GM19328 (cell line): ENCODE data around the gene NOD2.

Experiments
- ATAC-seq: cut with Tn5 transposase; IDR thresholded peaks from one replicate; pipeline ENCODE4 v1.9.1; 2021; ENCODE audit warnings: mild to moderate bottlenecking, moderate library complexity; ENCODE audit not compliant: unreplicated experiment

The NOD2 gene

DNA sequence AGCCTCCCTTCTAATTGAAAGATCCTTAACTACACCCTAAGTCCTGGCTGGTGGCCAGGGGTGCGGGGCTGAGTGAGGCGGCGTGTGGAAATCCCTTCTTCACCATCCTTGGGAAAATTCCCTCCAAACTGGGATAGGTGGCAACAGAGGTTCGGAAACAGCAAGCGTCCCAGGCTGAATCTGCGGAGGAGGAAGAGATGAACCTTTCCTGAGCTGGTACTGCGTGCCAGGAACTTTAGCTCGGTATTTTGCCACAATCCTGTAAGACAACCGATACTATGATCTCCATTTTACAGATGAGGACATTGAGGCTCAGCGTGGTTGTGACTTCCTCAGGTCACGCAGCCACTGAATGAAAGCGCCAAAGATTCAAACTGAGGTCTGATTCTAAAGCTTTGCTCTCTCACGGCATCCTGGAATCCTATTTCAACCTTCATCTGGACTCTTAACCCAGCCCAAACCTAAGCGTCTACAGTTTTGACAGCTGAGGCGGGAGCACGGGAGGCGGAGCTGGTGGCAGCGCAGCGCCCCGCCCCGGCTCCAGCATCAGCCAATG lies 47.9 kb downstream of the NOD2 start:
- ATAC-seq: peak; percentile 1

GRCh38 chr16:50741781-50742575 lies 48.6 kb downstream of the NOD2 start, which contains the start of gene CYLD:
Gene CYLD, plus strand, starts transcription at chr16:50742086. Its CDS starts 7,613 bp downstream, at chr16:50749699.
- peak; percentile 93 for ATAC-seq

DNA sequence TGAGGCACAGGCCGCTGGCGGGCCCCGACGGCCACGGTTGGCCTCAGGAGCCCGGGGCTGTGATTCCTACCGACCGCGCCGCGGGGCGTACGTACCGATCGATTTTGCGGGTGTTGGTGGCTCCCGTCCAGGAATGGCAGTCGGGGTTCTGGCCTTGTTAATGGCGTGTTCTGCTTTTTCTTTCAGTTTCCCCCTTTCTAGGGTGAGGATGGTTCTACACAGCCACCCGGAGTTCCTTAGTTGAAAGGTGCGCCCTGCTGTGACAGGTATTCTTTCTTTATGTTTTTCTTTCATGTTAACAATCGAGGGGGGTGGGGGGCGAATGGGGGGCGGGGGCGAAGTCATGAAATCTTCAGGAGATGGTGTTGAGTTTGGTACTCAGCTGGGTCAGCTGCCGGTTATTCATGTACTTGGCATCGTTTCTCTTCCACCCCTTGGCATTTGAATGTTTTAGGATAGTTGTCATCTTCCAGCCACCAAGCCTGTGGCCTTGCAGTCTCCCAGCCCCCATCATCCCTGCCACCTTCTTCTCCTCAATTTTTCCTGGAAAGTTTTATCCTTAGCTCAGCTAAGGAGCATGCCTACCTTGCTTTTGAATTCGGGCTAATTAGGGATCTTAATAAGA lies 49.3 kb downstream of the NOD2 start:
- ATAC-seq: no peak

DNA sequence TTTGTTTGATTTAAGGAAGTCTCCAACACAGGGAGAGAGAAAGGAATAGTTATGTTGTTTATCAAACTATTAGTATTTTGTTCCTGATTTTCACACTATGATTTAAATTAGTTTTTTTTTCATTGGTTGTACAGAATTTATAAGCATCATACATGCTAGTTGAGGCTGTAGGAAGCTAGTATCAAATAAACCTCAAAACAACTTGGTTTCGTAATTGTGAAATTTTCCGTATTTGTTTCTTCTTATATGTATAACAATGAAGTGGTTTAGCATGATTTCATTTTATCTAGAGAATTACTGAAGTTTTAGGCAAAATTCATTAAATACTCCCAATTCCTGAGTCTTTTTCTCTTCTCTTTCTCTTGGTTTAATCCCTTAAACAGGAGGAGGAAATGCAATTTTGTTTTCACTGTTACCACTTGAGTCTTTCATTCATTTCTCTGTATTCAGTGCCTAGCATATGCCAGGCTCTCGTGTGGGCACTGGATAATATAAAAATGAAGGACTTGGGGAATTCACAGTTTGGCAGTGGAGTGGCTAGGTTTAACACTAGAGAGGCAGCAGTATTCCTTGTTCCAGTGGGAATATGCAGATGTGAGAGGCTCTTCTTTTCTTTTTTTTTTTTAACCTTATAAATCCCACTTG lies 50.3 kb downstream of the NOD2 start:
- no peak for ATAC-seq

DNA sequence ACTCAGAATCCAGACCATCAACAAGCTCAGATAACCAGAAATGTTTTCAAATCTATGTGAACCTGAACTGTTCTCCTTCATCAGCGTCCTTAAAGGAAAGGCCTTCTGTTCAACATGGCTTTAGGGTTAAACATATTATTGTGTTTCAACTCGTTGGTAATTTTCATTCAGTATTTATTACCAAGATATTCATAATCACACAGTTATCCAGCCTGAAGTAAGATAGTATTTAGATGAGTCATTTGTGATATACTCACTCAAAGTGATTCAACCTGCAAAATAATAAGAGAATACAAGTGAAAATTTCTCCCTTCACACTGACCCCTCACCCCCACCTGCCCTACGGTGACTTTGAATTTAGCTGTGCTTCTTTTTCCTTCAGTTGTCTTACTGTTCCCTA lies 51.5 kb downstream of the NOD2 start:
- ATAC-seq: no peak

DNA sequence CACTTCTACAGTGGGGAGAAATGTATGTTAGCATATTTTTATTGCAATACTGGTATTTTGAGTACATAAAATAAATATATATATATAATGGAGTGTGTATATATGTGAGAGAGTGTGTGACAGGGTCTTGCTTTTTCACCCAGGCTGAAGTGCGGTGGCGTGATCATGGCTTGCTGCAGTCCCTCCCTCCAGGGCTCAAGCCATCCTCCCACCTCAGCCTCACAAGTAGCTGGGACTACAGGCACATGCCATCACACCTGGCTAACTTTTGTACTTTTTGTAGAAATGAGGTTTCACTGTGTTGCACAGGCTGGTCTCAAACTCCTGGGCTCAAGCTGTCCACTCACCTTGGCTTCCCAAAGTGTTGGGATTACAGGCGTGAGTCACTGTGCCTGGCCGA lies 52.5 kb downstream of the NOD2 start:
- no peak for ATAC-seq

- ATAC-seq: no peak
These were observed 54.0 kb downstream of the NOD2 start for GRCh38 chr16:50747207-50747956.

DNA sequence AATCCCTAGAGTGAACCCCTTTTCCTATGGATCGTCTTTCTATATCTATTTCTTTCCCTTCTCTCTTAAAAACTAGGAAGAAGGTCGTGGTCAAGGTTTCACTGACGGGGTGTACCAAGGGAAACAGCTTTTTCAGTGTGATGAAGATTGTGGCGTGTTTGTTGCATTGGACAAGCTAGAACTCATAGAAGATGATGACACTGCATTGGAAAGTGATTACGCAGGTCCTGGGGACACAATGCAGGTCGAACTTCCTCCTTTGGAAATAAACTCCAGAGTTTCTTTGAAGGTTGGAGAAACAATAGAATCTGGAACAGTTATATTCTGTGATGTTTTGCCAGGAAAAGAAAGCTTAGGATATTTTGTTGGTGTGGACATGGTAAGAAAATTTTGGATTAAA lies 58.1 kb downstream of the NOD2 start:
- ATAC-seq: no peak

DNA sequence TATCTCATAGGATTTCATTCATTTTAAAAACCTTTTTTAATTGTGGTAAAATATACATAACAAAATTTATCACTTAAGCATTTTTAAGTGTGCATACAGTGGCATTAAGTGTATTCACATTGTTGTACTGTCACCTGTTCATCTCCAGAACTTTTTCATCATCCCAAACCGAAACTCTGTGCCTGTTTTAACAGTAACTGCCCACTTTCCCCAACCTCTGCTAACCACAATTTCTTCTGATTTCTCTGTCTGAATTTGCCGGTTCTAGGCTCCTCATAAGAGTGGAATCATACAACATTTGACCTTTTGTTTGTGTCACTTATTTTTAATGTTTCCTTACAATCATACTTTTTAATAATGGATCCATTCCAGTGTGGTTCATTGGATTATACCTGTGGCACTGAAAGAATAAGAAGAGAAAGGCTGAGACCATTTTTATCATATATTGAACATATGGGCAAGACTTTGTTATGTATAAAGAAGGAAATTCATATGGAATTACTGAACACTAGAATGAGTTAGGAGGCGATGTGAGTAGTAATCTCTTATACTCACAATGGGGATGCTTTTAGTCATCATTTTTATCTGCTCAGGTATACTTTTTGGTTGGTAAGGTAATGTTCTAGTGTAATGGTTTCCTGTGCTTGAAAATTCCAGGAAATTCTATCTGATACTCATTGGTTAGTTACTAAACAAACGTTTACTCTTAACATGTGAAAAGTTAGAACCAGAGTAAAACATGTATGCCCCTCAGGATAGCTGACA lies 59.2 kb downstream of the NOD2 start:
- no peak for ATAC-seq

- ATAC-seq: no peak
These were observed 63.1 kb downstream of the NOD2 start for GRCh38 chr16:50756473-50756872.

DNA sequence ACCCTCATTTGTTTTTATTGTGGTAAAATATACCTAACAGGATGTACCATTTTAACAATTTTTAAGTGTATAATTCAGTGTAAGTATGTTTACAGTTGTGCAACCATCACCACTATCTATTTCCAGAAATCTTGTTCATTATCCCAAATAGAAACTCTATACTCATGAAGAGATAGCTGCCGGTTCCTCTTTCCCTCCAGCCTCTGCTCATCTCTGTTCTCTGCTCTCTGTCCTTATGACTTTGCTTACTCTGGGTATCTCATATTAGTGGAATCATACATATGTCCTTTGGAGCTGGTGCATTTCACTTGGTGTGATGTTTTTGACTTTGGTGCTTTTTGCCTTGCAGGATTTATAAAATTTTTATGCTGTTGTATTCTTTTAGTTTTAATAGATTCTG lies 67.9 kb downstream of the NOD2 start:
- no peak for ATAC-seq

DNA sequence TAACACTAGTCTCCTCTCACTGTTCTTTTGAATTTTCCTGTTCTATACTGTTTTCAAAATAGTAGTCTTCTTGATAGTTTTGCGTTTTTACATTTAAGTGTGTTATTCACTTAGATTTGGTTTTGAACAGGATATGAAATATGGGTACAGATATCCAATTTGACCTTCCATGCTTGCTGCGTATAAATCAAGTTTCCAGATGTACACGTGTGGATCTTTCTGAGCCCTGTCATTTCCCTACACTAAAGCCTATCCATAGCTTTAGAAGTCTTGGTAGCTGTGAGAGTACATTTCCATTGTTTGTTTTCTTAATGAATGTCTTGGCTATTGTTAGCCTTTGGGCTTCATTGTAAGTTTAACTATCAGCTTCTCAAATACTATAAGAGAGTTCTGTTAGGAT lies 68.8 kb downstream of the NOD2 start:
- ATAC-seq: no peak

- no peak for ATAC-seq
These were observed 69.8 kb downstream of the NOD2 start for GRCh38 chr16:50763211-50763610.

DNA sequence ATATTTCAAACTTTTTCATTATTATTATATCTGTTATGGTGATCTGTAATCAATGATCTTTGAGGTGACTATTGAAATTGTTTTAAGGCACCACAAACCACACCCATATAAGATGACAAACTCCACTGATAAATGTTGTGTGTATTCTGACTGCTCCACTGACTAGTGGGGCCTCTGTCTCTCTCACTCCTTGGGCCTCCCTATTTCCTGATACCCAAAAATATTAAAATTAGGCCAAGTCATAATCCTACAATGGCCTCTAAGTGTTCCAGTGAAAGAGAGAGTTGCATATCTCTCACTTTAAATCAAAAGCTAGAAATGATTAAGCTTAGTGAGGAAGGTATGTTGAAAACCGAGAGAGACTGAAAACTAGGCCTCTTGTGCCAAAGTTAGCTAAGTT lies 71.9 kb downstream of the NOD2 start:
- no peak for ATAC-seq

DNA sequence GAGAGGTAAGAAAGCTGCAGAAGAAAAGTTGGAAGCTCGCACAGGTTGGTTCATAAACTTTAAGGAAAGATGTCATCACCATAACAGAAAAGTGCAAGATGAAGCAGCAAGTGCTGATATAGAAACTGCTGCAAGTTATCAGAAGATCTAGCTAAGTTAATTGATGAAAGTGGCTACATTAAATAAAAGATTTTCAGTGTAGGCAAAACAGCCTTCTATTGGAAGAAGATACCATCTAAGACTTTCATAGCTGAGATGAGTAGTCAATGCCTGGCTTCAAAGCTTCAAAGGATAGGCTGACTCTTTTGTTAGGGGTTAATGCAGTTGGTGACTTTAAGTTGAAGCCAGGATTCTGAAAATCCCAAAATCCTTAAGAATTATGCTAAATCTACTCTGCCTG lies 72.5 kb downstream of the NOD2 start:
- no peak for ATAC-seq

DNA sequence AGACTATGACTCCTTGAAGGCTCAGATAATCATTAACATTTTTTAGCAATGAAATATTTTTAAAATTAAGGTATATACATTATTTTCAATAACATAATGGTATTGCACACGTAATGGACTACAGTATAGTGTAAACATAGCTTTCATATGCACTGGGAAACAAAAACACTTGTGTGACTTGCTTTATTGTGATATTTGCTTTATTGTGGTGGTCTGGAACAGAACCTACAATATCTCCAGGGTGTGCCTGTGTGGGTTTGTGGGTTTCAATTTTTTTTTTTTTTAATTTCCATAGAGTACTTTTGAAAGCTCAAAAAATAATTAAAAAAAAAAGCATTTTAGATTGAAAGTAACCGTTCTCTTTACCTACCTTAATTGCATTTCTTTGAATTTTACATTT lies 73.8 kb downstream of the NOD2 start:
- ATAC-seq: no peak

DNA sequence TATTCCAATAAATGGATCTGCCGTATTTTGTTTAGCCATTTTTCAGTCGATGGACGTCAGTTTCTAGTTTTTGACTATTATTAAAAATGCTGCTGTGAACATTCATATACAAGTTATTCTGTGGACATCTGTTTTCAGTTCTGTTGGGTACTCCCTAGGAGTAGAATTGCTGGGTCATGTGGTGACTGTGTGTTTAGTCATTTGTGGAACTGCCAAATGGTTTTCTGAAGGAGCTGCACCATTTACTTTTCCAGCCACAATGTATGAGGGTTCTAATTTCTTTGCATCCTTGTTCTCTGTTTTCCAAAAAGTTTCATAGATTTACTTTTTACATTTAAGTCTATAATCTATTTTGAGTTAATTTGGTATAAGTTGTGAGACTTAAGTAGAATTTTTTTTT lies 78.0 kb downstream of the NOD2 start:
- ATAC-seq: no peak

GRCh38 chr16:50774405-50774804 lies 81.0 kb downstream of the NOD2 start:
- no peak for ATAC-seq

DNA sequence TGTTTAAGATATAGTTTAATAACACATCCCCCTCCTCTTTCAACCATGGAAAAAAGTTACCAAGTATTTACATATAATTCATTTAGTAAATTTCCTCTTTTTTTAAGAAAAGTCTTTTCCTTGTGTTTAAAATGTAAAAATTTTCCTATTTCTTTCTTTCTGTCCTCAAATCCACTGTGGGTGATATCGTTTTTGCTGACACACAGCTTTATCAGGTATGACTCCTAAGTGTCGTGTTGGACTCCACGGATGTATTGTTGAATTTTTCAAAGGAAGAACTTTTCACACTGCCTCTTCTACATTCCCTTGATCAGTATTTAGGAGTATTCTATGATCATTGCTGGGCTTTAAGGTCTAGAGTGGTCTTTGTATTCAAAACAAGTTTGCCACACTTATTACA lies 81.6 kb downstream of the NOD2 start:
- no peak for ATAC-seq

DNA sequence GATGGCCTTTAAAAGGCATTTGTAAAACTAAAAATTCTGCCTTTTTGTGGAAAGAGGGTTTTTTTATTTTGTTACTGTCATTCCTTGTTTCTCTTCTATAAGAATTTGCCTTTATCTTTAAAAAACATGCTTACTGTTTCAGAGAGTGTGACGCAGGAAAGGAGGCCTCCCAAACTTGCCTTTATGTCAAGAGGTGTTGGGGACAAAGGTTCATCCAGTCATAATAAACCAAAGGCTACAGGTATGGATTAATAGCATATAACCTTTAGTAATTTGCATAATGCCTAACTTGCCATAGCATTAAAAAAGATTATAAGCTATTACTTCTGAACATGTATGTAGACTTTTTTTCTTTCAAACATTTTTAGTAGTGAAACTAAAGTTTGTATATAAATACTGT lies 82.6 kb downstream of the NOD2 start:
- no peak for ATAC-seq
